Activated CD4-positive, alpha-beta T cell treated with anti-CD3 and anti-CD28 coated beads, Interleukin-2, Interleukin-6, amounts not matched to agents 100 ng/mL and 50 ng/mL, durations not matched to agents 16 hours and 8 hours (primary cell): ENCODE measurements around the gene CRYBA4.
"Not testable (repeated sequence)": the region's sequence is repeated elsewhere in the genome, so short reads cannot be mapped to it uniquely, and the experiment has no call there.

Experiments used
- DNase-seq: peaks from one replicate; pipeline ENCODE4 v3.0.0-alpha.2; 2020

The CRYBA4 gene

GRCh38 chr22:26597480-26597879 is 24.3 kb upstream of the CRYBA4 start:
- DNase-seq, result no peak

DNA sequence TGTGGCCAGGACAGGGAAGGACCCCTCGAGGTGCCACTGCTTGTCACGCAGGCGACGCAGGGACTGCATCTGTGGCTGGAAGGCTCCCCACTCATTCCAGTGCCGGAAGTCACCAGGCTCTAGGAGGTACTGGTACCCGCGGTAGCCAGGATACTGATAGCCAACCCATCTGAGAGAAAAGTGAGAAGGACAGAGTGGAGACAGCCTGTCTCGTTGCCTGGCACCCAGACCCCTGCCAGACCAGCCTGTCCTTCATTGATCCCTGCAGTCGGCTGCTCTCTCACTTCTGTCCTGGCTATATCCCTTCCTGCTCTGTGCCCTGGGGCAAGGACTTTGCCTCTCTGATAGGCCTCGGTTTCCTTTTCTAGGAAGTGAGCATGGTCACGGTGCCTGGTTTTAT is 22.3 kb upstream of the CRYBA4 start:
- DNase-seq, result no peak

DNA sequence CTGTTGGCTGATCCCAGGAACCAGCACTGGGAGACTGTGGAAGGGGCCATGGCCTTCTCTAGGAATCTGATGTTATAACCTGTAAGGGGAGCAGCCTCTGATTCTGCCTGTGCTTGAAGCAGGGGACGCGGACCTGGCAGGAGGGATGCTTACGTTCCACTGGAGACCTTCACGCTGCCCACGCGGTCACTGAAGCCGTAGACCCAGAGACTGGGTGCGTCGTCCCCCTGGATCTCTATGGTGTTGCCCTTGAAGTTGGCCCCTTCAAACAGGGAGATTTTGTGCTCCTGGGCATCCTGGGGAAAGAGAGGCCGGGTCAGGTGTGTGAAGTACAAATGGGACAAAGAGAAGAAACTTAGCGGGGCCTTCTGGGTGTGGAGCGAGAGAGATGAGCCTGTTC is 20.0 kb upstream of the CRYBA4 start:
- no peak for DNase-seq

GRCh38 chr22:26602127-26602526 is 19.6 kb upstream of the CRYBA4 start:
- DNase-seq, result no peak

DNA sequence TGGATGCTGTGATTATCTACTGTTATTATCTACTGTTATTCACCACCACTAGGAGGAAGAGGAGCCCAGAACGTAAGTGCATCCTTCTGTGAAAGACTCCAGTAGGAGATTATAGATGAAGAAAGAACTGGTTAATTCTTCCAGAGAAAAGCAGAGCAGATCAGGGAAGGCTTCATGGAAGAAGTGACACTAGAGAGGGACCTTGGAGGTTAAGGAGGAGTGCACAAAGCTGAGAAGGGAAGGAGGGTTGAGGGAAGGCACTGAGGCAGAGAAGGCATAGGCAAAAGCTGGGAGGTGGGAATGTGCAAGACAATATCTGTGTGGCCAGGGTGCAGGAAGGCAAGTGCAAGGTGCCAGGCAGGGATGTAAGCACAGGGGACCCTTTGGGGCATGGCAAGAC is 17.4 kb upstream of the CRYBA4 start:
- DNase-seq, result no peak

DNA sequence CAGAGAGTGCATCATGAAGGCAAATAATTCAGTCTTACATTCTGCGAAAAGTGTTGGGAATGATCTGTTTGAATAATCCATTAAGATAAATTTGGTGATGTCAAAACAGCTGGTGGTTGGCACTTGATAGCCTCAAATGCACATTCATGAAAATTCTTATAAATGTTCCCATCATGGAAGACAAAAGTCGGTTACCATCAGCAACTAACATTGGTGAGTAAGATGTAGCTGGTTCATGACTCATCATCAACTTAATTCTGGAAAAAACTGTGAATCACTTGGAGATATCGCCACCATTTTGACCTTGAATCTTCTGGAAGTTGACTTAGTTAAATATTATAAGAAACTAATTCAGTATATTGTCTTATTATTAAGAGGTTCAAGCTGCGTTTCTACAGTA is 15.2 kb upstream of the CRYBA4 start:
- DNase-seq, result no peak

DNA sequence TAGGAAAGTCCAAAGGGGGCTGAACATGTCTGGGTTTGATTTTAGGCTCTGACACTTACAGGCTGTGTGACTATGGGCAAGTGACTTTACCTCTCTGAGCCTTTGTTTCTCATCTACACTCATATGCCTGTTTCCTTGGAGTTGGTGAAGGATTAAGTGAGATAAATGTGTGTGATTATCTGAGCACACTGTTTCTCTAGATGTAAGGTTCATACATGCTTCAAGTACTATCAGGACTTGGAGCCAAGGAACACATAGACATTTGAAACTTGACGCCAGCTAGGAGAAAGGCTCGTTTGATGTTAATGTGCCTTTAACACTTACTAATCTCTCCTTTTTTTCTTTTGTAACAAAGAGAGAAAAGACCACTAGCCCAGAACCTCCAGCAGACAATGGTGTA is 13.6 kb upstream of the CRYBA4 start:
- DNase-seq, result no peak

DNA sequence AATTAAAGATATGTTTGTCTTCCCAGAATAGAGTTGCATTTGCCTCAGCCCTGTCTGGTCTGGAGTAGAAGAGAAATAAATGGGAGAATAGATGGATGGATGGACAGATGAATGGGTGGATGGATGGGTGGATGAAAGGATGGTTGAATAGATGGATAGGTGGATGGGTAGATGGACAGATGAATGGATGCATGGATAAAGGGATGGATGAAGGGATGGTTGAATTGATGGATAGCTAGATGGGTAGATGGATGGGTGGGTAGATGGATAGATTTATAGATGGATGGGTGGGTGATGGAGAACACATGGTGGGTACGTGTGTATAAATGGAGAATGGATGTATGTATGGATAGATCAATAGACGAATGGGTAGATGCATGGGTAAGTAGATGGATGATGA is 12.5 kb upstream of the CRYBA4 start:
- DNase-seq, result no peak

- DNase-seq, result peak; percentile 81
These were observed 11.4 kb upstream of the CRYBA4 start for GRCh38 chr22:26610072-26610958.

DNA sequence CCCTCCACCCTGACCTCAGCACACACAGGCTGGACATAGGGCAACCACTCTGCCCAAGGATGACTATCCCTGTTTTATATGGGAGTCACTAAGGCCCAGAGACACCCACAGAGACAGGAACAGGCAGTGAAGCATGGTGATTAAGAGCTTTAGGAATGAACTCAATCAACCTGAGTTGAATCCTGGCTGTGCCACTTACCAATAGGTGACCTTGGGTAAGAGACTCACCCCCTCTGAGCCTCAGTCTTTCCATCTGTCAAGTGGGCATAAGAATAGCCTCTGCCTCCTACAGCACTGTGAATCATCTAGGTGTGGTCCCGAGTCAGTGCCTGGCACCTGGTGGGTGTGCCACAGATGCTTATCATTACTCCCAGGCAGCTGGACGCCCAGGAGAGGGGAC is 10.8 kb upstream of the CRYBA4 start:
- peak; percentile 8 for DNase-seq

- DNase-seq, result no peak
These were observed 9.1 kb upstream of the CRYBA4 start for GRCh38 chr22:26612652-26613051.

GRCh38 chr22:26613753-26614152 is 8.0 kb upstream of the CRYBA4 start:
- not testable (repeated sequence) for DNase-seq

DNA sequence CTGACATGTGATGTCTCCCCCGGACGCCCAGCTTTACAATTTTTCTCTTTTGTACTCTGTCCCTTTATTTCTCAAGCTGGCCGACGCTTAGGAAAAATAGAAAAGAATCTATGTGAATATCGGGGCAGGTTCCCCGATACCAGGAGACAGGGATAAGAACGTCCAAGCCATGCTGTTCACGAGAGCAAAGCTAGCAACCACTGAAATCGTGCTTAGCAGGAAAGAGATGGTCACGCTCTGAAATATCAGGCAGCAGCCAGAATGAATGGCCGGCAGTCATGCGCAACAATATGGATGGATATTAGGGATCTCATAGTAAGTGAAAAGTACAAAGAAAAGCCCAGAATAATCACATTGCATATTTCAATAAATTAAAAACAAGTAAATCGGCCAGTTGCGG is 7.4 kb upstream of the CRYBA4 start:
- DNase-seq, result no peak

GRCh38 chr22:26615149-26615548 is 6.6 kb upstream of the CRYBA4 start:
- DNase-seq, result no peak

DNA sequence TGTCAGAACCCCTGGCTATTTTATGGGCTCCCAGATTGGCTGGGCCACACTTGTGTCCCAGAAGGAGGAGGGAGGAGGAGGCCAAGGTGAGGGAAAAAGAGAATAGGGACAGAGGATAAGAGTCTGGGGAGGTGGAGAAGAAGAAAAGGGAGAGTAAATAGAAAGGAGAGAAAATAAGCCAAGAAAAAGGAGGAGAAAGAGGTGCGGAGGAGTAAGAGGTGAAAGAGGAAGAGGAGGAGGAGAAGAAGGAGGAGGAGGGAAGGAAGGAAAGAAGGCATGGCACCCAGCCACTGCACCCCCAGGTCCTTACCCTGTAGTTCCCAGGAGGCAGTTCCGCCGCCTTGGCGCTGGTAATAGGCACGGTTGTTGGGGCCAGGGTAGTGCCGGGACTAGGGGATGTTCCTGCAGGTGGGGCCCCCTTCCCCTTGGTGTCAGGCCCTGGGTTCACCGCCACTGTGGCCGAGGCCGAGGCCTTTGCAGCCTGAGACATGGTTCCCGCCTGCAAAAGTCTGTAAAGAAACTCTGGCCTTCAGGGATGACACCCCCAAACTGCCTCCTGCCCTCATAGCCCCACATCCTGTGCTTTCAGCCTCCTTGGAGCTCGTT is 5.8 kb upstream of the CRYBA4 start:
- no peak for DNase-seq

DNA sequence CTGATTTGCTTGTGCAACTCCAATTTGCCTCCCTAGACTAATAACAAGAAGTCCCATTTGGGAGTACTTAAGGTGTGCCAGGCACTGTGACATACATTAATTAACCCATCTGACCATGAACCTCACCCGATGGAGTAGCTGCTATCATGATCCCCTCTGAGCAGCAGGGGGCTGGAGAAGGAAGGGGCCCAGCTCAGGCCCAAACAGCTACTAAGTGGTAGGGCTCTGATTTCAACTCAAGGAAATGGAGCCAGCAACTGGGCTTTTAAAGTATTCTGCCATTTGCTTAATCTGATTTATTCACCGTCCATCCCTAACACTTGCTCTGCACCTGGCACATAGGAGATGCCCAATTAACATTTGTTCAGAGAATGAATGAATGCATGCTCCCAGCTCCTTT is 5.1 kb upstream of the CRYBA4 start:
- no peak for DNase-seq

- no peak for DNase-seq
These were observed 4.2 kb upstream of the CRYBA4 start, which contains the start of gene CRYBB1 for GRCh38 chr22:26617271-26618199. CRYBB1 (minus strand) TSS chr22:26618027; CDS start chr22:26616319, 1,708 bp downstream.

GRCh38 chr22:26618455-26618854 is 3.3 kb upstream of the CRYBA4 start:
- DNase-seq, result no peak

DNA sequence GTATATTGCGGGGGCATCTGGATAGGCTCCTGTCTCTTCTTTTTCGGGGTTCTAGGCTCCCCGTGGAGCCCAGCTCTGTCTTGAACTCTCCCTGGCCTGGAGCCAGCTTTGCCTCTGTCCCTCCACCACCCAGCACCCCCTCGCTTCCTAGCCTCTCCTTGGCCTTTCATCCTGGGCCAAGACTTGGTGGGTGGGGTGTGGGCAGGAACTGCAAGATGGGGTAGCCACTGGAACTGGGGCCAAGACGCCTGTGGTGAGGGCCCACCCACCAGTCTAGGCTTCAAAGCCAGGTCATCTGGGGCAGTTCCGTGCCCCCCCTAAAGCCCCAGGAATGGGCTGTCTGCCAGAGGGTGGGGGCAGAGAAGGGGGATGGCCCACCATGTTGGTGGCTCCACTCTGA is 2.3 kb upstream of the CRYBA4 start:
- DNase-seq, result no peak

GRCh38 chr22:26620197-26620596 is 1.6 kb upstream of the CRYBA4 start:
- no peak for DNase-seq

DNA sequence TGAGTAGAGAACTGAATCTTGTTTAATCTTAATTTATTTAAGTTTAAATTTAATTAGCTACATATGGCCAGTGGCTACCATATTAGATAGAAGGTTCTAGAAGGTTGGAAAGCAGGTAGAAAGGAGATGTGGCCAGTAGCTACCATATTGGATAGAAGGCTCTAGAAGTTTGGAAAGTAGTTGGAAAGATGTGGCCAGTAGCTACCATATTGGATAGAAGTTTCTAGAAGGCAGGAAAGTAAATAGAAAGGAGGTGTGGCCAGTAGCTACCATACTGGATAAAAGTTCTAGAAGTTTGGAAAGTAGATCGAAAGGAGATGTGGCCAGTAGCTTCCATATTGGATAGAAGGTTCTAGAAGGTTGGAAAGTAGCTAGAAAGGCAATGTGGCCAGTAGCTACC is 2.2 kb downstream of the CRYBA4 start:
- DNase-seq, result no peak

DNA sequence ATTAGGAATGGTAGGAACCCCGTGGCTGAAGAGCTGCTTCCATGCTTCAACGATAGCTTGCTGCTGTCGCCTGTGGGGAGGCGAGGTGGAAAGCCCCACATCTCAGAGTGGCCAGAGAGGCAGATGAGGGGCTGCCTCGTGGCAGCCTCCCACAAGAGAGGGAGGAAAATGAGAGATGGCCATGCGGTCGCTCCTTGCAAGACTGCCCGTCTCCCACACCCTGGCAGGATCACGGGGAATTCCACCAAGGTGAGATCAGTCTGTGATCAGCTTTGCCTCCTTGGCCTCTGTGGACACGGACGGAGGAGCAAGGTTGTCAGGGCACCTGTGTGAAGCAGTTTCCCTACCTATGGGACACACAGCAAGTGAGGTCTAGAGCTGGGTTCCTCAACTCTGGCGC is 3.0 kb downstream of the CRYBA4 start:
- no peak for DNase-seq

DNA sequence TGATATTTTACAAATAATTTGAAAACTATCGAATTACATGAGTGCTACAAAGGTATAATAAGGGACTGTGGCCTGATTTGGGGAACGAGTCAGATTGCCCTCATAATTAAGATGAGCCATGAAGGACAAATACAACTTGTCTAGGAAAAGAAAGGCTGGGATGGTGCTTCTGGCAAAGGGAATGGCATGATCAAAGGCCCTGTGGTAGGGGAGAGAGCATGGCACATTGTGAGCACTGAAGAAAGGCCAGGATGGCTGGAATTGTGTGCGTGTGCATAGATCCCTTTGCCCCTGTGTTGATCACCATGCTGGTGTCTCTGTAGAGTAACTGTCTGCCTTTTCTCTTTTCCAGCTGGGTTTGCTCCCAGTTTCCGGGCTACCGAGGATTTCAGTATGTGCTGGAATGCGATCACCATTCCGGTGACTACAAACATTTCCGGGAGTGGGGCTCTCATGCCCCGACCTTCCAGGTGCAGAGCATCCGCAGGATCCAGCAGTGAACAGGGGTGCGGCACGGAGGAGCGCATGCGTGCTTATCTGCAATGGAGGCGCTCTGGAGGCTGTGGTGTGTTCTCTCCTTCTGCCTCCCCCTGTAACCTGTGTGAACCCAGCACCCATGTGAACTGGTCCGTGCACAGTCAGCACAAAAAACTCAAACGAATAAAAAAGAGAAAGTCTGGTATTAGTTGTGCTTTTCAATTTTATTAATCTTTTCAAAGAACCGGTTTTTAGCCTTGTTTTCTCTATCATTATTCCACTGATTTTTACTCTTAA is 8.4 kb downstream of the CRYBA4 start:
- no peak for DNase-seq
